CD4-positive, alpha-beta memory T cell (primary cell): ENCODE measurements around the gene FAAH. TPM values are rescaled to one million over a fixed set of nuclear protein-coding genes. Genes with fewer than 3 reads are reported as not detected.

Experiments
- CTCF ChIA-PET: fragments of 350-600 bp; sonication (Branson Sonifier 250); formaldehyde crosslinking; loops from one replicate; lab custom pipeline; 2021; ENCODE audit warnings: inconsistent platforms; ENCODE audit not compliant: partially characterized antibody; lab: Charles Lee
- POLR2A ChIA-PET: fragments of 350-600 bp; sonication (Branson Sonifier 250); formaldehyde crosslinking; loops from one replicate; lab custom pipeline; 2021; ENCODE audit not compliant: partially characterized antibody; lab: Charles Lee
- DNase-seq, 5 donors: peaks; one replicate each; pipeline versions ENCODE4 v3.0.0 to v3.0.0-alpha.2; 2020 to 2022; ENCODE audit warnings: mixed read lengths in 1 of 5
- H3K27ac ChIP-seq: one replicate; pipeline ENCODE4 v1.7.0; 2013; ENCODE audit warnings: low read depth, low read length
- H3K27me3 ChIP-seq: 2 replicates; pipeline ENCODE4 v1.7.0; 2013; ENCODE audit warnings: mild to moderate bottlenecking, low read length, moderate library complexity; ENCODE audit not compliant: insufficient read depth
- H3K36me3 ChIP-seq: 2 replicates; pipeline ENCODE4 v1.7.0; 2013; ENCODE audit warnings: mild to moderate bottlenecking, low read length, moderate library complexity; ENCODE audit not compliant: insufficient read depth
- H3K4me1 ChIP-seq: 2 replicates; pipeline ENCODE4 v1.7.0; 2013; ENCODE audit warnings: mild to moderate bottlenecking, low read length, moderate library complexity; ENCODE audit not compliant: insufficient read depth
- H3K4me3 ChIP-seq, 2 donors: one replicate each; pipeline ENCODE4 v1.7.0; 2013; ENCODE audit warnings: low read length in 2 of 2, mild to moderate bottlenecking in 1 of 2
- H3K9me3 ChIP-seq, 2 donors: one replicate each; pipeline ENCODE4 v1.7.0; 2013; ENCODE audit warnings: low read length in 2 of 2, control low read depth in 1 of 2; ENCODE audit not compliant: control insufficient read depth in 1 of 2
- H3K27ac Mint-ChIP-seq, 7 donors: one replicate each; pipeline ENCODE4 v1.8.0; 2020 to 2021; ENCODE audit warnings: mixed read lengths in 7 of 7, mild to moderate bottlenecking in 6 of 7, inconsistent platforms in 3 of 7, moderate library complexity in 3 of 7
- H3K27me3 Mint-ChIP-seq, 2 donors: one replicate each; pipeline ENCODE4 v1.8.0; 2020 to 2021; ENCODE audit warnings: mixed read lengths in 2 of 2
- H3K36me3 Mint-ChIP-seq, 2 donors: one replicate each; pipeline ENCODE4 v1.8.0; 2020 to 2021; ENCODE audit warnings: mixed read lengths in 2 of 2, inconsistent platforms in 1 of 2, mild to moderate bottlenecking in 1 of 2
- H3K4me1 Mint-ChIP-seq, 4 donors: one replicate each; pipeline ENCODE4 v1.8.0; 2020 to 2021; ENCODE audit warnings: mixed read lengths in 4 of 4, mild to moderate bottlenecking in 1 of 4
- H3K4me3 Mint-ChIP-seq, 8 donors: one replicate each; pipeline ENCODE4 v1.8.0; 2020 to 2021; ENCODE audit warnings: mixed read lengths in 8 of 8, mild to moderate bottlenecking in 7 of 8, moderate library complexity in 6 of 8, inconsistent platforms in 3 of 8
- H3K9me3 Mint-ChIP-seq, 8 donors: one replicate each; pipeline ENCODE4 v1.8.0; 2020 to 2021; ENCODE audit warnings: mixed read lengths in 8 of 8, mild to moderate bottlenecking in 5 of 8, inconsistent platforms in 3 of 8, moderate library complexity in 1 of 8
- intact Hi-C: fragments of 100-400 bp; cut with micrococcal nuclease; formaldehyde crosslinking; loops from one replicate; pipeline ENCODE4 v1.15.1; 2023
- polyA plus RNA-seq, 2 donors: library from polyadenylated mRNA; unstranded; fragments of 300-500 nt; fragmentation: Illumina TruSeq; gene quantifications; one replicate each; pipeline ENCODE4 v1.2.3, GENCODE V29; 2021
- total RNA-seq, 2 experiments: library from RNA; stranded (reverse); gene quantifications; one replicate each; pipeline ENCODE4 v1.2.3, GENCODE V29; 2021

FAAH gene
- total and polyA plus RNA-seq, 4 experiments from 2014 or later: 2.0 to 10.7 (median 5.9) TPM

GRCh38 chr1:46405724-46406123 lies 11.6 kb downstream of the FAAH start:
- peaks cover 0 to 3% of the 10 kb centered on the region in 2 donors for H3K36me3 Mint-ChIP-seq
- Histone ChIP-seq H3K4me3 (no peak overlapping the region), H3K9me3 (no peaks in the 10 kb centered on the region), H3K27me3 (no peaks in the 10 kb centered on the region), H3K27ac (no peak overlapping the region), H3K36me3 (no peaks in the 10 kb centered on the region), H3K4me1 (peaks cover 16% of the 10 kb centered on the region)
- peaks cover 4 to 8% (median 6%) of the 10 kb centered on the region in 4 donors for H3K4me1 Mint-ChIP-seq
- no peaks in the 10 kb centered on the region for H3K27me3 Mint-ChIP-seq
- no peak overlapping the region for H3K4me3 Mint-ChIP-seq
- CTCF ChIA-PET: interaction anchor here (1.0 to 7.4 kb wide), 2 partner anchors 20 to 122 kb away, joined by 3 to 39 read pairs; no protein-coding TSS in a partner anchor
- H3K27ac Mint-ChIP-seq: peak overlapping the region in 1 of 7 donors; percentile 31
- no peak for DNase-seq
- POLR2A ChIA-PET: no interaction called here
- H3K9me3 Mint-ChIP-seq: no peaks in the 10 kb centered on the region
- intact Hi-C loops: loop anchor here (1.0 to 2.0 kb wide), 2 partner anchors 123 to 319 kb away; no protein-coding TSS in a partner anchor

DNA sequence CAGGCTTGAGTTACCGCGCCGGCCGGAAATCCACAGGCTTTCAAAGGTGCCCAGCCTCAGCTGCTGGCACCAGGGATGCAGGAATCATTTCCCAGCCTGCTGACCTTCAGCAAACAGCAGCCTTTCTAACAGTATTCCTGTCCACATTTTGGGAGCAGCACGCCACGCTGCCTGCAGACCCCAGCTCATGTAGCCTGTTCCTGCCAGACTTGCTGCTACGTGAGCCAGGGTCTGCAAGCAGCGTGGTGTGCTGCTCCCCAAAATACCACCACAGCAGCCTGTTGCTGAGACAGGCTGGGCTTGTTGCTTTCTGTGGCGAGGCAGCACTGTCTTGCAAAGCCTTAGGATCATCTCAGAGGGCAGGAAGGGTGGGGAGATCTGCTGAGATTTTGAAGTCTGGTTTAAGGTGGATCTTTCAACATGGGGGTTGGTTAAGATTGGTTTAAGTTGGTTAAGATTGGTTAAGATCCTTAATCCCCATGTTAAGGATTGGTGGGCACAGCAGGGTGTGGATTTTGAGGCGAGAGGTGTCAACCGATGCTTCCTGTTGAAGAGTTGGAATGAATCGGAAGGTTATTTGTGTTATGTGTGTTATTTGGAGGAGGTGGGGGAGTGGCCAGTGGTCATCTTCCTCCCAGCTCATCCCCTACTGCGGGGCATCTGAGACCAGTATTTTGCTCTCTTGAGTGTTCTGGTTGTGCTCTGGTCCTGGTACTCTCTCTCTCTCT lies 12.9 kb downstream of the FAAH start:
- ChIA-PET CTCF (interaction anchor here (0.6 to 7.4 kb wide), 10 partner anchors 9 to 178 kb away, joined by 3 to 39 read pairs (median 5); no protein-coding TSS in a partner anchor), POLR2A (interaction anchor here (1.0 kb wide), 1 partner anchor 15 kb away, joined by 3 read pairs; no protein-coding TSS in a partner anchor)
- intact Hi-C loops: loop anchor here (1.0 to 2.0 kb wide), 2 partner anchors 121 to 318 kb away; no protein-coding TSS in a partner anchor
- no peaks in the 10 kb centered on the region for H3K9me3 ChIP-seq
- no peak overlapping the region for H3K4me3 ChIP-seq
- peak overlapping the region in 6 of 7 donors; percentile 9 to 79 (median 60) for H3K27ac Mint-ChIP-seq
- H3K27me3 Mint-ChIP-seq: no peaks in the 10 kb centered on the region
- H3K36me3 Mint-ChIP-seq: peaks cover 0 to 3% of the 10 kb centered on the region in 2 donors
- H3K36me3 ChIP-seq: no peaks in the 10 kb centered on the region
- H3K27ac ChIP-seq: no peak overlapping the region
- DNase-seq: no peak
- no peaks in the 10 kb centered on the region for H3K27me3 ChIP-seq
- no peaks in the 10 kb centered on the region for H3K9me3 Mint-ChIP-seq
- H3K4me1 Mint-ChIP-seq: peaks cover 4 to 8% (median 7%) of the 10 kb centered on the region in 4 donors
- H3K4me3 Mint-ChIP-seq: peak overlapping the region in 3 of 8 donors; percentile 38 to 58 (median 41)
- peaks cover 16% of the 10 kb centered on the region for H3K4me1 ChIP-seq

GRCh38 chr1:46407636-46408035 lies 13.5 kb downstream of the FAAH start:
- Mint-ChIP-seq H3K36me3 (peaks cover 0 to 3% of the 10 kb centered on the region in 2 donors), H3K27ac (peak overlapping the region in 6 of 7 donors; percentile 9 to 79 (median 60)), H3K4me3 (peak overlapping the region in 1 of 8 donors; percentile 38), H3K9me3 (no peaks in the 10 kb centered on the region), H3K4me1 (peaks cover 4 to 10% (median 7%) of the 10 kb centered on the region in 4 donors), H3K27me3 (no peaks in the 10 kb centered on the region)
- Histone ChIP-seq H3K27ac (no peak overlapping the region), H3K4me3 (no peak overlapping the region), H3K4me1 (peaks cover 16% of the 10 kb centered on the region), H3K27me3 (no peaks in the 10 kb centered on the region), H3K9me3 (no peaks in the 10 kb centered on the region), H3K36me3 (no peaks in the 10 kb centered on the region)
- POLR2A ChIA-PET: no interaction called here
- CTCF ChIA-PET: interaction anchor here (0.8 to 7.4 kb wide), 6 partner anchors 11 to 121 kb away, joined by 3 to 39 read pairs (median 8); no protein-coding TSS in a partner anchor
- DNase-seq: no peak
- intact Hi-C loops: loop anchor here (2.0 kb wide), 1 partner anchor 317 kb away; no protein-coding TSS in a partner anchor

DNA sequence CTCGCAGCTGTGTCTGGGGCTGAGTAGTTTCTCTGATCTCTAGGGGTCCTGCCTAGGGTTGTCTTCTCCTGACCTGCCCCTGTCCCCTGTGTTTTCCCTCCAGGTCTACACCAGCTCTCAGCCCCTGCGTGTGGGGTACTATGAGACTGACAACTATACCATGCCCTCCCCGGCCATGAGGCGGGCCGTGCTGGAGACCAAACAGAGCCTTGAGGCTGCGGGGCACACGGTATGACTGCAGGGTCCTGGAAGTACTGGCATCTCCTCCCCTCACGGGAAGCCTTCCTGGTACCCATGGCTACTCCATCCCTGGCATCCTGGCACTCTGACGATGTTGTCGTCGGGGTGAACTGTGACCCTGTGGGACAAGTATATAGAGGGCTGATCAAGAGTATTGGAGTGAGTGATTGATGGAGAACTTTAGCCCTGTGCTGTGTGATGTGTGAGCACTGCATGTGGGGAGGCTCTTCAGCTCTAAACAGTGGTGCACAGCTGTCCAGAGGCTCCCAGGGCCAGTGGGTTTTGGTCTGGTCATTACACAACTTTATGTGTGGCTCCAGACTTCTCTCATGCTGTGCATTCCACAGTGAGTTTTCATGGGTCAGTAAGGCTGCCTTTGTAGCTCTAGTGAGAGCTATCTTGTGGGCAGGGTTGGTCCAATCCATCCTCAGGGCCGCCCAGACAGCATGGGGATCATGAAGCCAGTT lies 14.4 kb downstream of the FAAH start:
- Histone ChIP-seq H3K9me3 (no peaks in the 10 kb centered on the region), H3K27me3 (no peaks in the 10 kb centered on the region), H3K36me3 (no peaks in the 10 kb centered on the region), H3K4me3 (no peak overlapping the region), H3K4me1 (peaks cover 22% of the 10 kb centered on the region), H3K27ac (no peak overlapping the region)
- POLR2A ChIA-PET: interaction anchor here (1.0 kb wide), 1 partner anchor 14 kb away, joined by 5 read pairs; no protein-coding TSS in a partner anchor
- peaks cover 4 to 15% (median 10%) of the 10 kb centered on the region in 4 donors for H3K4me1 Mint-ChIP-seq
- no peak for DNase-seq
- peak overlapping the region in 1 of 7 donors; percentile 38 for H3K27ac Mint-ChIP-seq
- CTCF ChIA-PET: interaction anchor here (1.1 to 7.4 kb wide), 3 partner anchors 10 to 120 kb away, joined by 3 to 39 read pairs (median 10); no protein-coding TSS in a partner anchor
- intact Hi-C loops: no loop called here
- H3K4me3 Mint-ChIP-seq: no peak overlapping the region
- H3K9me3 Mint-ChIP-seq: no peaks in the 10 kb centered on the region
- no peaks in the 10 kb centered on the region for H3K27me3 Mint-ChIP-seq
- H3K36me3 Mint-ChIP-seq: peaks cover 0 to 1% of the 10 kb centered on the region in 2 donors

DNA sequence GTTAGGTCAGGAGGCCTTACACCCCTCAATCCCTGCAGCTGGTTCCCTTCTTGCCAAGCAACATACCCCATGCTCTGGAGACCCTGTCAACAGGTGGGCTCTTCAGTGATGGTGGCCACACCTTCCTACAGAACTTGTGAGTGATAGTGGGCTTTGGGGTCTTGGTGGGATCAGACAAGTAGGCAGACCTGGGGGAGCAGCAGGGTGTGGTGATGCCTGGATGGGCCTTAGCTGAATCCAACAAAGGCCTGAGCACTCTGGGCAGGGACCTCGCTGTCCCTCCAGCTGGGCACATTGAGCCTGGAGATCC lies 14.9 kb downstream of the FAAH start:
- CTCF ChIA-PET: interaction anchor here (2.6 to 7.4 kb wide), 2 partner anchors 13 to 119 kb away, joined by 10 to 39 read pairs; no protein-coding TSS in a partner anchor
- peaks cover 4 to 20% (median 15%) of the 10 kb centered on the region in 4 donors for H3K4me1 Mint-ChIP-seq
- Histone ChIP-seq H3K4me1 (peaks cover 25% of the 10 kb centered on the region), H3K9me3 (no peaks in the 10 kb centered on the region), H3K4me3 (no peak overlapping the region), H3K27me3 (no peaks in the 10 kb centered on the region), H3K36me3 (no peaks in the 10 kb centered on the region), H3K27ac (no peak overlapping the region)
- POLR2A ChIA-PET: interaction anchor here (1.0 kb wide), 1 partner anchor 13 kb away, joined by 5 read pairs; no protein-coding TSS in a partner anchor
- H3K27ac Mint-ChIP-seq: no peak overlapping the region
- H3K36me3 Mint-ChIP-seq: no peaks in the 10 kb centered on the region
- DNase-seq: no peak
- intact Hi-C loops: no loop called here
- no peaks in the 10 kb centered on the region for H3K27me3 Mint-ChIP-seq
- H3K9me3 Mint-ChIP-seq: no peaks in the 10 kb centered on the region
- H3K4me3 Mint-ChIP-seq: no peak overlapping the region

DNA sequence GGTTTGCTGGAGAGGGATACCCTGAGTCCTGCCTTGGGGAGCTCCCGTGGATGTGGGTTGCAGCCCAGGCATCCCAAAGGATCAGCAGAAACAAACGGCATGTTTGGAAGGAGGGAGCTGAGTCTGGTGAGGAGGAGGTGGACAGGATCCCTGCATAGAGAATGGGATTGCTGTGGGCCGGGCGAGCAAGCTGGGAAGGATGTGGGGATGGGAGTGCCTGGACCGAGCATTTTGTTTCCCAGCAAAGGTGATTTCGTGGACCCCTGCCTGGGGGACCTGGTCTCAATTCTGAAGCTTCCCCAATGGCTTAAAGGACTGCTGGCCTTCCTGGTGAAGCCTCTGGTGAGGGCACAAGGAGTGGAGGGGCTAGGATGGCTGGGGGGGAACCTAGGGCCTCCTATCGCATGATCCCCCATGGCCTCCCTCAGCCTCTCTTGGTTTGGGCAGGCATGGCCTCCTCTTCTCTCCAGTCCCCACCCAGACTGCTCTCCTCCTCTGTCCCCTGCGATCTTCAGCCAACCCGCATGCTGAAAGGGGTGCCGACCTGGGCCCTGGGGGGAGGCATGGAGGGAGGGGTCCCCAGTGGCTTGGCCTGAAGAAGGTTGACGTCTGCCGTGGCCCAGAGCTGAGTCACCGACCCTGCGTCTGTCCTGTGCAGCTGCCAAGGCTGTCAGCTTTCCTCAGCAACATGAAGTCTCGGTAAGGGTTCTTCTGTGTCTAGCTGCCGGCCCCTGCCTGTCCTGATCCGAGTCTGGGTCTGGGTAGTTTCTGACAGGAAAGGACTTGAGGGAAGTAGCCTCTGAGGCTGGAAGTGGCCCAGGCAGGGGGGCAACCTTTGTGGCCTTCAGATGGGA lies 16.3 kb downstream of the FAAH start:
- no peak for DNase-seq
- intact Hi-C loops: no loop called here
- H3K4me3 ChIP-seq: no peak overlapping the region
- Mint-ChIP-seq H3K27ac (peak overlapping the region in 1 of 7 donors; percentile 22), H3K4me1 (peaks cover 4 to 27% (median 19%) of the 10 kb centered on the region in 4 donors), H3K27me3 (no peaks in the 10 kb centered on the region), H3K36me3 (no peaks in the 10 kb centered on the region), H3K9me3 (no peaks in the 10 kb centered on the region), H3K4me3 (no peak overlapping the region)
- ChIA-PET POLR2A (no interaction called here), CTCF (interaction anchor here (1.2 to 7.4 kb wide), 4 partner anchors 9 to 118 kb away, joined by 3 to 39 read pairs (median 7); no protein-coding TSS in a partner anchor)
- H3K27ac ChIP-seq: no peak overlapping the region
- H3K27me3 ChIP-seq: no peaks in the 10 kb centered on the region
- peaks cover 33% of the 10 kb centered on the region for H3K4me1 ChIP-seq
- H3K9me3 ChIP-seq: no peaks in the 10 kb centered on the region
- H3K36me3 ChIP-seq: no peaks in the 10 kb centered on the region
